T-helper 9 cell (primary cell): ENCODE results near the gene NHLRC4.

Source experiments
- DNase-seq: peaks from one replicate; pipeline ENCODE4 v3.0.0-alpha.2; 2020

NHLRC4 gene

GRCh38 chr16:554640-555365, 12.0 kb upstream of the NHLRC4 start:
- no peak for DNase-seq

GRCh38 chr16:555528-556473, 11.0 kb upstream of the NHLRC4 start:
- no peak for DNase-seq

GRCh38 chr16:556474-557173, 10.2 kb upstream of the NHLRC4 start:
- no peak for DNase-seq

GRCh38 chr16:557463-558297, 9.1 kb upstream of the NHLRC4 start:
- DNase-seq = no peak

GRCh38 chr16:558298-559020, 8.3 kb upstream of the NHLRC4 start:
- no peak for DNase-seq

GRCh38 chr16:559021-559380, 7.8 kb upstream of the NHLRC4 start:
- DNase-seq = no peak

GRCh38 chr16:559411-560203, 7.2 kb upstream of the NHLRC4 start:
- no peak for DNase-seq

- no peak for DNase-seq
Measured at GRCh38 chr16:560204-560700, 6.6 kb upstream of the NHLRC4 start, which contains the start of gene PRR35. Gene PRR35, plus strand, starts transcription at chr16:560394. Its CDS starts 2,901 bp downstream, at chr16:563295.

- DNase-seq = no peak
Measured at GRCh38 chr16:560701-561412, 5.9 kb upstream of the NHLRC4 start.

- DNase-seq = no peak
Measured at GRCh38 chr16:561413-561794, 5.4 kb upstream of the NHLRC4 start.

GRCh38 chr16:561957-562938, 4.6 kb upstream of the NHLRC4 start:
- DNase-seq = no peak

GRCh38 chr16:563072-563644, 3.6 kb upstream of the NHLRC4 start:
- DNase-seq = no peak

- DNase-seq = no peak
Measured at GRCh38 chr16:564690-565418, 2.0 kb upstream of the NHLRC4 start.

GRCh38 chr16:565419-566330, 1.1 kb upstream of the NHLRC4 start:
- DNase-seq = no peak

- no peak for DNase-seq
Measured at GRCh38 chr16:567373-568256, 810 bp downstream of the NHLRC4 start.
